DOHH2 (cell line): ENCODE data around the gene MARCHF3.

ENCODE experiments used
- H3F3A ChIP-seq: fragments of 200-600 bp; sonication (generic), shearing (Covaris generic); 2 replicates; pipeline ENCODE4 v1.6.0; 2016; ENCODE audit warnings: antibody characterized with exemption, mild to moderate bottlenecking; ENCODE audit not compliant: control insufficient read depth, insufficient read depth
- H3K27ac ChIP-seq: fragments of 200-600 bp; sonication (generic); 2 replicates; pipeline ENCODE4 v1.5.1; 2014; ENCODE audit warnings: low read depth, mild to moderate bottlenecking, low read length, moderate library complexity
- H3K27me3 ChIP-seq: fragments of 200-600 bp; sonication (generic); 2 replicates; pipeline ENCODE4 v1.6.1; 2014; ENCODE audit warnings: mild to moderate bottlenecking, low read length, mixed read lengths; ENCODE audit not compliant: control insufficient read depth
- H3K36me3 ChIP-seq: fragments of 200-600 bp; sonication (generic); 2 replicates; pipeline ENCODE4 v1.6.1; 2014; ENCODE audit warnings: mild to moderate bottlenecking, low read length, moderate library complexity, mixed read lengths; ENCODE audit not compliant: control insufficient read depth
- H3K4me1 ChIP-seq: fragments of 200-600 bp; sonication (generic); 2 replicates; pipeline ENCODE4 v1.6.1; 2014; ENCODE audit warnings: mild to moderate bottlenecking, low read length, mixed read lengths; ENCODE audit not compliant: control insufficient read depth
- H3K4me2 ChIP-seq: fragments of 200-600 bp; sonication (generic); 2 replicates; pipeline ENCODE4 v1.6.0; 2014; ENCODE audit warnings: mild to moderate bottlenecking, low read length, moderate library complexity
- H3K4me3 ChIP-seq: fragments of 200-600 bp; sonication (generic); 2 replicates; pipeline ENCODE4 v1.5.1; 2014; ENCODE audit warnings: mild to moderate bottlenecking, low read length, mixed read lengths
- H3K79me2 ChIP-seq: fragments of 200-600 bp; sonication (generic); 2 replicates; pipeline ENCODE4 v1.6.1; 2014; ENCODE audit warnings: mild to moderate bottlenecking, low read length, mixed read lengths; ENCODE audit not compliant: control insufficient read depth
- H3K9me2 ChIP-seq: fragments of 200-600 bp; sonication (generic); replicated peaks from 2 replicates; pipeline ENCODE4 v1.6.1; 2014; ENCODE audit warnings: mild to moderate bottlenecking, low read length, mixed read lengths; ENCODE audit not compliant: control insufficient read depth
- H3K9me3 ChIP-seq: fragments of 200-600 bp; sonication (generic); 2 replicates; pipeline ENCODE4 v1.6.1; 2014; ENCODE audit warnings: antibody characterized with exemption, low read length, mixed read lengths; ENCODE audit not compliant: control insufficient read depth, insufficient read depth
- H4K20me1 ChIP-seq: fragments of 200-600 bp; sonication (generic); 2 replicates; pipeline ENCODE4 v1.6.0; 2014; ENCODE audit warnings: low read depth, mild to moderate bottlenecking, antibody characterized with exemption, low read length, moderate library complexity; ENCODE audit not compliant: control insufficient read depth, insufficient read depth
- EZH2phosphoT487 ChIP-seq: fragments of 200-600 bp; sonication (generic); IDR thresholded peaks from 2 replicates; pipeline ENCODE4 v1.6.1; 2017; ENCODE audit warnings: borderline replicate concordance, mild to moderate bottlenecking, antibody characterized with exemption, low read length, moderate library complexity, mixed read lengths
- TF ChIP-seq, protein P1 (sequence below): fragments of 200-600 bp; sonication (generic); IDR thresholded peaks from one replicate; pipeline ENCODE4 v1.5.1; 2014; ENCODE audit warnings: antibody characterized with exemption, mild to moderate bottlenecking, low read depth, low read length; ENCODE audit not compliant: poor library complexity, severe bottlenecking

The MARCHF3 gene

DNA sequence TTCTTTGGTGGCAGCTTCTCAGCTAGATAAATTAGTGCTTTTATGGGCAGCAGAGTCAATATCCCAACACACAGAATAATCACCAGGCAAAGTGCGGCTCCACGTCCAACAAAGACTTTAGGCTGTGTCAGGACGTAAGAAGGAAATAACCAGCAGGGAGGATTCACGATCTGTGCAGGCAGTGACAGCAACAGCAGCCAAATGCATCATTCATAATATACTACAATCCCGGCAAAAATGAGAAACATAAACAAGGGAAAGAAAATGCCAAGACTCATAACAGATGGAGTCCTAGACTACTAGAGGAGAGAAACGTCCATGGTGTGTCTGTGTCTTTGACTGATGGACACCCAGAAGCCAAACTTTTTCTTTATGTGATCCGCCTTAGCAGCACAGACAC lies 152.8 kb downstream of the MARCHF3 start:
- TF ChIP-seq, protein P1, sequence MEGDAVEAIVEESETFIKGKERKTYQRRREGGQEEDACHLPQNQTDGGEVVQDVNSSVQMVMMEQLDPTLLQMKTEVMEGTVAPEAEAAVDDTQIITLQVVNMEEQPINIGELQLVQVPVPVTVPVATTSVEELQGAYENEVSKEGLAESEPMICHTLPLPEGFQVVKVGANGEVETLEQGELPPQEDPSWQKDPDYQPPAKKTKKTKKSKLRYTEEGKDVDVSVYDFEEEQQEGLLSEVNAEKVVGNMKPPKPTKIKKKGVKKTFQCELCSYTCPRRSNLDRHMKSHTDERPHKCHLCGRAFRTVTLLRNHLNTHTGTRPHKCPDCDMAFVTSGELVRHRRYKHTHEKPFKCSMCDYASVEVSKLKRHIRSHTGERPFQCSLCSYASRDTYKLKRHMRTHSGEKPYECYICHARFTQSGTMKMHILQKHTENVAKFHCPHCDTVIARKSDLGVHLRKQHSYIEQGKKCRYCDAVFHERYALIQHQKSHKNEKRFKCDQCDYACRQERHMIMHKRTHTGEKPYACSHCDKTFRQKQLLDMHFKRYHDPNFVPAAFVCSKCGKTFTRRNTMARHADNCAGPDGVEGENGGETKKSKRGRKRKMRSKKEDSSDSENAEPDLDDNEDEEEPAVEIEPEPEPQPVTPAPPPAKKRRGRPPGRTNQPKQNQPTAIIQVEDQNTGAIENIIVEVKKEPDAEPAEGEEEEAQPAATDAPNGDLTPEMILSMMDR, result no peak
- TF ChIP-seq EZH2phosphoT487, result no peak
- no peaks in the 10 kb centered on the region for H4K20me1 ChIP-seq
- no peaks in the 10 kb centered on the region for H3K79me2 ChIP-seq
- H3K36me3 ChIP-seq, result no peaks in the 10 kb centered on the region
- H3F3A ChIP-seq, result no peaks in the 10 kb centered on the region
- no peak overlapping the region for H3K4me3 ChIP-seq
- no peaks in the 10 kb centered on the region for H3K9me2 ChIP-seq
- H3K9me3 ChIP-seq, result no peaks in the 10 kb centered on the region
- H3K4me1 ChIP-seq, result no peaks in the 10 kb centered on the region
- no peak overlapping the region for H3K4me2 ChIP-seq
- no peaks in the 10 kb centered on the region for H3K27me3 ChIP-seq
- no peak overlapping the region for H3K27ac ChIP-seq

DNA sequence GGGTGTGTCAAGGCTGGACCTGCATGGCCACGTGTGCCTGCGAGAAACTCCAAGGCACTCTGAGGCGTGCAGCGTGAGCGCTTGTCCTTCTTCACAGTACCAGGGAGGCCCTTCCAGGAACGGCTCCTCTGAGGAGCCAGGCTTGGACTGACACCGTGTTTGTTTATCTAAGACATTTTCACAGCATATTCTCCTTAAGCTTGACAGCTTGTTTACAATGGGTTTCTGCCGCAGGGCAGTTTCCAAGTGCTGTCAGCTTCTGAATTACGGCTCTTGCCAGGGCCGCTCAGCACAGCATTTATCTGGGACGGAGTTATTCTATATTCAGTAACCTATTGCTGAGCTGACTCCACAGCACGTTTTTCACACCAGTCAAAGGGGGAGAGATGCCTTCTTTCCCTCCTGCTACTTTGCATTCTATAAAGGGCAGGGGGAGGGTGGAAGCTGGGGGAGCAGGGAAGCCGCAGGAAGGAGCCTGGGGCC lies 155.0 kb downstream of the MARCHF3 start:
- TF ChIP-seq, protein P1, result no peak
- TF ChIP-seq EZH2phosphoT487, result no peak
- H3K27me3 ChIP-seq, result no peaks in the 10 kb centered on the region

GRCh38 chr5:126872561-126873354 lies 157.6 kb downstream of the MARCHF3 start:
- H3K9me3 ChIP-seq, result no peaks in the 10 kb centered on the region
- TF ChIP-seq, protein P1, result no peak
- TF ChIP-seq EZH2phosphoT487, result no peak
- no peak overlapping the region for H3K4me2 ChIP-seq
- 0 out of 2 replicates have a peak, but pooled peaks cover 1% of the 10 kb centered on the region for H3F3A ChIP-seq
- H3K27me3 ChIP-seq, result no peaks in the 10 kb centered on the region
- H3K36me3 ChIP-seq, result no peaks in the 10 kb centered on the region
- no peaks in the 10 kb centered on the region; the same call in 1 of the 2 replicates for H4K20me1 ChIP-seq
- no peak overlapping the region for H3K27ac ChIP-seq
- no peak overlapping the region for H3K4me3 ChIP-seq
- peaks cover 19% of the 10 kb centered on the region for H3K4me1 ChIP-seq
- H3K79me2 ChIP-seq, result no peaks in the 10 kb centered on the region
- H3K9me2 ChIP-seq, result no peaks in the 10 kb centered on the region

More for the DNA sequence above, 155.0 kb downstream of the MARCHF3 start:
- Histone ChIP-seq H3K79me2 (no peaks in the 10 kb centered on the region), H3K4me2 (no peak overlapping the region), H3K4me1 (no peaks in the 10 kb centered on the region), H3K9me3 (no peaks in the 10 kb centered on the region), H3K9me2 (no peaks in the 10 kb centered on the region), H3K27ac (no peak overlapping the region), H3F3A (no peaks in the 10 kb centered on the region), H3K36me3 (no peaks in the 10 kb centered on the region), H4K20me1 (no peaks in the 10 kb centered on the region), H3K4me3 (no peak overlapping the region)
